Endometrial microvascular endothelial cells (primary cell): ENCODE data around the gene LTO1. TPM values are rescaled to one million over a fixed set of nuclear protein-coding genes. Genes with fewer than 3 reads are reported as not detected.

Source experiments
- in situ Hi-C: cut with HindIII; loops from 2 replicates; pipeline ENCODE4 v1.10.0; 2017; ENCODE audit warnings: low sequenced_read_pairs, low pct_unique_long_range_greater_than_20kb; ENCODE audit errors: inconsistent ontology term
- total RNA-seq: library from RNA; depleted of rRNA; stranded (reverse); fragments of >200 nt; gene quantifications from one replicate; pipeline ENCODE4 v1.2.3, GENCODE V29; 2015; ENCODE audit errors: inconsistent ontology term

LTO1 gene
- total RNA-seq, 1 donor from 2014 or later = 18.4 TPM

- in situ Hi-C loops = loop anchor here (25.0 kb wide), 1 partner anchor 551 kb away; no protein-coding TSS in a partner anchor
These were observed 11.8 kb downstream of the LTO1 start for GRCh38 chr11:69663326-69663725.

- in situ Hi-C loops = loop anchor here (25.0 kb wide), 1 partner anchor 551 kb away; no protein-coding TSS in a partner anchor
These were observed 12.3 kb downstream of the LTO1 start for GRCh38 chr11:69662806-69663205.

GRCh38 chr11:69662021-69662698 lies 13.0 kb downstream of the LTO1 start:
- in situ Hi-C loops = loop anchor here (25.0 kb wide), 1 partner anchor 550 kb away; no protein-coding TSS in a partner anchor

DNA sequence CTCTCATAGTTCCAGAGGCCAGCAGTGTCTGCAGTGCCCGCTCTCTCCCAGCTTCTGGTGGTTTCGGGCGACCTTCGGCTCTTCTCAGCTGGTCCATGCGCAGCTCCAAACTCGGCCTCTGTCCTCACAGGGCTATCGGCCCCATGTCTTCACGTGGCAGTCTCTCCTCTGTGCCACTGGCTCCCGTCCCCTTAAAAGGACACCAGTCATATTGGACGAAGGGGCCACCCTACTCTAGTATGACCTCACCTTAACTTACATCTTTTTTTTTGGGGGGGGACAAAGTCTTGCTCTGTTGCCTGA lies 13.8 kb downstream of the LTO1 start:
- in situ Hi-C loops = loop anchor here (25.0 kb wide), 1 partner anchor 549 kb away; no protein-coding TSS in a partner anchor

DNA sequence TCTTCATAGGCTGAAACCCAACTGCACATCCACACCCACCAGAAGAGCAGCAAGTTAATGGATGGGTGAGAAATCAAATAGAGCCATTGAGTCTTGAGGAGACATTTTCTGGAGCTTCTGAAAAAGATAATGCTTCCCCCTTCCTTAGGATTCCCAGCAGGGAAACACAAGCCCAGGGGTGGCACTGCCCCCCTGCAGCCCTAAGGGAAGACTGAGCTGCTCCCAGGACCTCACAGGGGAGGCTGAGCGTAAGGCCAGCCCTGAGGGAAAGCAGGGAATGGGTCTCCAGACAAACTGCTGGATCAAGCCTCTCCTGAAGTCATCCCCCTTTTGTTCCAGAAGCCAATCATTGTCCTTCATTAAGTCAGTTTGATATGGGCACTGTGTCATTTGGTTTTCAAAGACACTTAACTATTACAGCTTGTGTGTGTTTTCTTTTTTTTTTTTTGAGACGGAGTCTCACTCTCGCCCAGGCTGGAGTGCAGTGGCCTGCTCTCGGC lies 15.1 kb downstream of the LTO1 start:
- in situ Hi-C loops = loop anchor here (25.0 kb wide), 1 partner anchor 548 kb away; no protein-coding TSS in a partner anchor

- in situ Hi-C loops = loop anchor here (25.0 kb wide), 1 partner anchor 547 kb away; no protein-coding TSS in a partner anchor
These were observed 15.6 kb downstream of the LTO1 start for GRCh38 chr11:69659591-69659990.

DNA sequence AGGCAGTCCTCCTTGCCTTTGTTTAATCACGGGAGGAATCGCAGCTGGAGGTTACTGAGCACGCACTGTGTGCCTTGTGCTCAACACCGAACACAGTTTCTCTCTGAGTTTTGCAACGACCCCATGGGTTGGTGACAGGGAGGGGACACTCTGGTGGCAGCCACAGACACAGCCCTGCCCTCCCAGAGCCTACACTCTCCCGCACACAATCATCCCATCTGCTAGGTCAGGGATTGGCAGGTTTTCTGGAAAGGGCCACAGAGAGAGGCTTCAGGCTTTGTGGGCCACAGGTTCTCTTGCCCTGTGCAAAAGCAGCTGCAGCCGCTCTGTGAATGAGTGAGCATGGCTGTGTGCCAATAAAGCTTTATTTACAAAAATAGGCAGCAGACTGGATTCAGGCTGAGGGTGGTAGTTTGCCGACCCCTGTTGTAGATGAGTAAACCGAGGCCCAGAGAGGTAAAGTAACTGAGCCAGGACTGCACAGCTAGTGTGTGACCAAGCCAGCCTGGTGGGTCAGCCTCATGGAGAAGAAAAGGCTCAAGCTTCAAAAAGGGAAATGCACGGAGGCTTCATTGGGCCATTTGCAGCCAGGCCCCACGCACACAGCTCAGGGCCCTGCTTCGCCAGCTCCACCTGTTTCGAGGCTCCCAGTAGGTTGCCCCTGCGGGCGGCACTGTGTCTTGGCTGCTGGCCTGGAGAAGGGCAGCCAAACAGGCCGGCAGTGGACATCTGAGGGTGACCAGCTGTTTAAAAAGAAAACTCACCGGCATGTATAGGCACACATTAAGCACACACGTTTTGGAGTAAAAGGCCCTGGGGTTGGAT lies 16.3 kb downstream of the LTO1 start:
- in situ Hi-C loops = loop anchor here (25.0 kb wide), 1 partner anchor 547 kb away; no protein-coding TSS in a partner anchor

GRCh38 chr11:69657911-69658625 lies 17.1 kb downstream of the LTO1 start:
- in situ Hi-C loops = loop anchor here (25.0 kb wide), 1 partner anchor 546 kb away; no protein-coding TSS in a partner anchor

- in situ Hi-C loops = loop anchor here (25.0 kb wide), 1 partner anchor 545 kb away; no protein-coding TSS in a partner anchor
These were observed 17.7 kb downstream of the LTO1 start for GRCh38 chr11:69657456-69657910.

GRCh38 chr11:69656536-69657455 lies 18.4 kb downstream of the LTO1 start:
- in situ Hi-C loops = loop anchor here (25.0 kb wide), 1 partner anchor 544 kb away; no protein-coding TSS in a partner anchor

GRCh38 chr11:69655479-69656428 lies 19.4 kb downstream of the LTO1 start:
- in situ Hi-C loops = loop anchor here (25.0 kb wide), 1 partner anchor 543 kb away; no protein-coding TSS in a partner anchor

DNA sequence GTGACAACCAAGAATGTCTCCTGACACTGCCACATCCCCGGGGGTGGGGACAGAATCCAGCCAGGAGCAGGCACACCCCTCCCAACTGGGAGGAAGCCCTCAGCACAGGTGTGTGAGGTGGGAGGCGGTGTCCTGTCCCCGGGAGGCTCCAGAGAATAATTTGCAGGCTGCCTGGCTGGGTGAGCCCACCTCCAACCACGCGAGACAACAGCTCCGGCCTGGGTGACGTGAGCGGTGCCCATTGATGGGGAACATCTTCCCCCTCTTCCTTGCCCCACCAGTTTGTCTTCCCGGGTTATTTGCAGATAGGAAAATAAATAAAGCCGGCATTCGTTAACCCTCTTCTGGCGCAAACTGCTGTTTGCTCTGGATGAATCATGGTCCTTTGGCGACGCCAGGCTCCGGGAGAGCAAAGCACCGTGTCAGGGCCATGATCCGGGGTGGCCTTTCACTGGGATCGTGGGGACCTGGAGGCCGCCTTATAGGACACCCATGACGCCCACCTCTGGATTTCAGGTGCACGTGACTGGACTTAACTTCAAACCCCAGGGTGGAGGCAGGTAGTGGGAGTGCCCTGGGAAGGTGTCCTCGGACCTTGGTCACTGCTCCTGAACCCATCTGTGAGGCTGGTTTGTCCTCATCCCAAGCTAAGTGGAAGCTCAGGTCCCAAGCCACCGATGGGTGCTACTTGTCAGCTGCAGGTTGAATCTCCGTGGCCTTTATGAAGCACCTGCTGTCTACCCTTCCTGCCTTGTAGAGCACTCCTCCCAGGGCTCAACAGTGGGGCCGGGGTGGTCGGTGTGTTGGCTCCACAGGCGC lies 20.3 kb downstream of the LTO1 start:
- in situ Hi-C loops = loop anchor here (25.0 kb wide), 1 partner anchor 543 kb away; no protein-coding TSS in a partner anchor

GRCh38 chr11:69654001-69654659 lies 21.0 kb downstream of the LTO1 start:
- in situ Hi-C loops = loop anchor here (25.0 kb wide), 1 partner anchor 542 kb away; no protein-coding TSS in a partner anchor

GRCh38 chr11:69653406-69653960 lies 21.7 kb downstream of the LTO1 start:
- in situ Hi-C loops = loop anchor here (25.0 kb wide), 1 partner anchor 541 kb away; no protein-coding TSS in a partner anchor

DNA sequence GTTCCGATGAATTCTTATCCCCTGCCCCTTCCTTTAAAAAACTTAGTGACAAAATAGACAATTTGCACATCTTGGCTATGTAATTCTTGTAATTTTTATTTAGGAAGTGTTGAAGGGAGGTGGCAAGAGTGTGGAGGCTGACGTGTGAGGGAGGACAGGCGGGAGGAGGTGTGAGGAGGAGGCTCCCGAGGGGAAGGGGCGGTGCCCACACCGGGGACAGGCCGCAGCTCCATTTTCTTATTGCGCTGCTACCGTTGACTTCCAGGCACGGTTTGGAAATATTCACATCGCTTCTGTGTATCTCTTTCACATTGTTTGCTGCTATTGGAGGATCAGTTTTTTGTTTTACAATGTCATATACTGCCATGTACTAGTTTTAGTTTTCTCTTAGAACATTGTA lies 22.2 kb downstream of the LTO1 start:
- in situ Hi-C loops = loop anchor here (25.0 kb wide), 1 partner anchor 541 kb away; no protein-coding TSS in a partner anchor
